ENCODE measurements around the gene HMGB3. TPM values are rescaled to one million over a fixed set of nuclear protein-coding genes. Genes with fewer than 3 reads are reported as not detected.

HMGB3 gene
- total RNA-seq, 1 experiment from 2014 or later = 395 TPM

GRCh38 chrX:150958177-150958576 lies 25.0 kb upstream of the HMGB3 start (continued):
- no peak for TF ChIP-seq E2F4 (CRISPR knock-in tag; IDR thresholded peaks at IDR 0.05; ENCODE audit: borderline replicate concordance, low read depth)
- TF ChIP-seq ZNF219 (CRISPR knock-in tag; IDR thresholded peaks at IDR 0.05; ENCODE audit: borderline replicate concordance) = no peak
- TF ChIP-seq ZNF396 (CRISPR knock-in tag; IDR thresholded peaks at IDR 0.05; ENCODE audit: borderline replicate concordance) = no peak
- TF ChIP-seq, protein P1, sequence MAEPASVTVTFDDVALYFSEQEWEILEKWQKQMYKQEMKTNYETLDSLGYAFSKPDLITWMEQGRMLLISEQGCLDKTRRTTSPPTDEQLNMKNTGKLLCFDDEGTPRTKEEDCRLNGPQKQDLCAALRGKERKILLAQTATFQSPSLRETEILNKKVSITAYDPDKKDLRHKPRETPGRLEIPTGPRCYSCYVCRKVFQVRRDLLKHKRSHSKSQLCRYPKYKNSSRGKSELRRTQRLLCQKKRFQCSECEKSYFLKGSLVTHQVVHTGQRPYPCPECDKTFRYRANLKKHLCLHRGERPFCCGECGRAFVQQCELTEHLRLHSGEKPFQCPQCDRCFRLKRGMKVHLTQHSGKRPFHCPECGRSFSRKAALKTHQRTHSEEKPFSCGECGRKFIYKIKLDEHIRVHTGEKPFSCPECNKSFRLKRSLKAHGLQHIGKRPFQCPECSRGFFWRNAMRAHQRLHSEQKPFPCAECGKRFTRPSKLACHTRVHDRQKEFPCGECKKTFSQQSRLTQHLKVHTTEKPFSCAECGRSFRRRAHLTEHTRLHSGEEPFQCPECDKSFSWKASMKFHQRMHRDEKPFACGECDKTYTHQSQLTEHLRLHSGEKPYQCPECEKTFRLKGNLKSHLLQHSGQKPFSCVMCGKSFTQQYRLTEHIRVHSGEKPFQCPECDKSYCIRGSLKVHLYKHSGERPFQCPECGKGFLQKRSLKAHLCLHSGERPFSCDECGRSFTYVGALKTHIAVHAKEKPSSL (CRISPR knock-in tag; conservative IDR thresholded peaks at IDR 0.05) = no peak
- TF ChIP-seq ATF2 (CRISPR knock-in tag; IDR thresholded peaks at IDR 0.05; ENCODE audit: borderline replicate concordance, low read depth) = no peak
- no peak for TF ChIP-seq FOXK1 (CRISPR knock-in tag; IDR thresholded peaks at IDR 0.05)
- TF ChIP-seq, protein P2, sequence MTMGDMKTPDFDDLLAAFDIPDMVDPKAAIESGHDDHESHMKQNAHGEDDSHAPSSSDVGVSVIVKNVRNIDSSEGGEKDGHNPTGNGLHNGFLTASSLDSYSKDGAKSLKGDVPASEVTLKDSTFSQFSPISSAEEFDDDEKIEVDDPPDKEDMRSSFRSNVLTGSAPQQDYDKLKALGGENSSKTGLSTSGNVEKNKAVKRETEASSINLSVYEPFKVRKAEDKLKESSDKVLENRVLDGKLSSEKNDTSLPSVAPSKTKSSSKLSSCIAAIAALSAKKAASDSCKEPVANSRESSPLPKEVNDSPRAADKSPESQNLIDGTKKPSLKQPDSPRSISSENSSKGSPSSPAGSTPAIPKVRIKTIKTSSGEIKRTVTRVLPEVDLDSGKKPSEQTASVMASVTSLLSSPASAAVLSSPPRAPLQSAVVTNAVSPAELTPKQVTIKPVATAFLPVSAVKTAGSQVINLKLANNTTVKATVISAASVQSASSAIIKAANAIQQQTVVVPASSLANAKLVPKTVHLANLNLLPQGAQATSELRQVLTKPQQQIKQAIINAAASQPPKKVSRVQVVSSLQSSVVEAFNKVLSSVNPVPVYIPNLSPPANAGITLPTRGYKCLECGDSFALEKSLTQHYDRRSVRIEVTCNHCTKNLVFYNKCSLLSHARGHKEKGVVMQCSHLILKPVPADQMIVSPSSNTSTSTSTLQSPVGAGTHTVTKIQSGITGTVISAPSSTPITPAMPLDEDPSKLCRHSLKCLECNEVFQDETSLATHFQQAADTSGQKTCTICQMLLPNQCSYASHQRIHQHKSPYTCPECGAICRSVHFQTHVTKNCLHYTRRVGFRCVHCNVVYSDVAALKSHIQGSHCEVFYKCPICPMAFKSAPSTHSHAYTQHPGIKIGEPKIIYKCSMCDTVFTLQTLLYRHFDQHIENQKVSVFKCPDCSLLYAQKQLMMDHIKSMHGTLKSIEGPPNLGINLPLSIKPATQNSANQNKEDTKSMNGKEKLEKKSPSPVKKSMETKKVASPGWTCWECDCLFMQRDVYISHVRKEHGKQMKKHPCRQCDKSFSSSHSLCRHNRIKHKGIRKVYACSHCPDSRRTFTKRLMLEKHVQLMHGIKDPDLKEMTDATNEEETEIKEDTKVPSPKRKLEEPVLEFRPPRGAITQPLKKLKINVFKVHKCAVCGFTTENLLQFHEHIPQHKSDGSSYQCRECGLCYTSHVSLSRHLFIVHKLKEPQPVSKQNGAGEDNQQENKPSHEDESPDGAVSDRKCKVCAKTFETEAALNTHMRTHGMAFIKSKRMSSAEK (CRISPR knock-in tag; IDR thresholded peaks at IDR 0.05; ENCODE audit: borderline replicate concordance) = no peak
- TF ChIP-seq ZNF423 (CRISPR knock-in tag; IDR thresholded peaks at IDR 0.05) = no peak
- TF ChIP-seq CREB1 (CRISPR knock-in tag; IDR thresholded peaks at IDR 0.05) = no peak
- TF ChIP-seq NFYB (CRISPR knock-in tag; conservative IDR thresholded peaks at IDR 0.05; ENCODE audit: low read depth) = no peak
- TF ChIP-seq IRF2 (CRISPR knock-in tag; IDR thresholded peaks at IDR 0.05; ENCODE audit: borderline replicate concordance, low read depth) = no peak
- TF ChIP-seq MXD4 (CRISPR knock-in tag; IDR thresholded peaks at IDR 0.05; ENCODE audit: borderline replicate concordance) = no peak
- no peak for TF ChIP-seq GABPB1 (CRISPR knock-in tag; IDR thresholded peaks at IDR 0.05)

- no peaks in the 10 kb centered on the region for H3K36me3 Mint-ChIP-seq
- DNase-seq (ENCODE audit: low spot score) (no peak), ATAC-seq (no peak)
- ChIA-PET POLR2A (no interaction called here), CTCF (no interaction called here)
- H3K27me3 Mint-ChIP-seq (ENCODE audit: low read depth) = peaks cover 5% of the 10 kb centered on the region; the same call in 1 of the 2 replicates
- TF ChIP-seq TEAD4 (CRISPR knock-in tag; IDR thresholded peaks at IDR 0.05) (no peak), GTF2I (CRISPR knock-in tag; conservative IDR thresholded peaks at IDR 0.05) (no peak), ATF2 (CRISPR knock-in tag; IDR thresholded peaks at IDR 0.05; ENCODE audit: borderline replicate concordance, low read depth) (no peak), OVOL2 (CRISPR knock-in tag; IDR thresholded peaks at IDR 0.05; ENCODE audit: borderline replicate concordance) (no peak), JUN (CRISPR knock-in tag; IDR thresholded peaks at IDR 0.05) (no peak), JAZF1 (CRISPR knock-in tag; IDR thresholded peaks at IDR 0.05) (no peak), ZNF317 (CRISPR knock-in tag; IDR thresholded peaks at IDR 0.05; ENCODE audit: borderline replicate concordance, low read depth) (no peak), IRF1 (CRISPR knock-in tag; IDR thresholded peaks at IDR 0.05) (no peak), IRF2 (CRISPR knock-in tag; IDR thresholded peaks at IDR 0.05; ENCODE audit: borderline replicate concordance, low read depth) (no peak), MYBL2 (CRISPR knock-in tag; IDR thresholded peaks at IDR 0.05) (no peak), CREM (CRISPR knock-in tag; IDR thresholded peaks at IDR 0.05) (no peak), SOX15 (CRISPR knock-in tag; IDR thresholded peaks at IDR 0.05) (no peak), NR1H2 (CRISPR knock-in tag; IDR thresholded peaks at IDR 0.05) (no peak)
- TF ChIP-seq, protein P3, sequence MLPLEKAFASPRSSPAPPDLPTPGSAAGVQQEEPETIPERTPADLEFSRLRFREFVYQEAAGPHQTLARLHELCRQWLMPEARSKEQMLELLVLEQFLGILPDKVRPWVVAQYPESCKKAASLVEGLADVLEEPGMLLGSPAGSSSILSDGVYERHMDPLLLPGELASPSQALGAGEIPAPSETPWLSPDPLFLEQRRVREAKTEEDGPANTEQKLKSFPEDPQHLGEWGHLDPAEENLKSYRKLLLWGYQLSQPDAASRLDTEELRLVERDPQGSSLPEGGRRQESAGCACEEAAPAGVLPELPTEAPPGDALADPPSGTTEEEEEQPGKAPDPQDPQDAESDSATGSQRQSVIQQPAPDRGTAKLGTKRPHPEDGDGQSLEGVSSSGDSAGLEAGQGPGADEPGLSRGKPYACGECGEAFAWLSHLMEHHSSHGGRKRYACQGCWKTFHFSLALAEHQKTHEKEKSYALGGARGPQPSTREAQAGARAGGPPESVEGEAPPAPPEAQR (CRISPR knock-in tag; IDR thresholded peaks at IDR 0.05) = no peak
- H3K4me3 Mint-ChIP-seq = no peak overlapping the region
- no peak overlapping the region for H3K27ac Mint-ChIP-seq
- H3K4me1 Mint-ChIP-seq = no peaks in the 10 kb centered on the region
- H3K9me3 Mint-ChIP-seq = peaks cover 4% of the 10 kb centered on the region
Measured at GRCh38 chrX:150959557-150959956, 23.6 kb upstream of the HMGB3 start.

Data from WTC11 (cell line).